K562 (cell line): Measurements from ENCODE around the gene MADD. TPM values are rescaled to one million over a fixed set of nuclear protein-coding genes. Genes with fewer than 3 reads are reported as not detected.

Experiments
- ATAC-seq: fragments of 200-7000 bp; cut with Tn5 transposase; 3 replicates; pipeline ENCODE4 v1.9.1; 2020; ENCODE audit warnings: moderate library complexity
- BruUV-seq: library from RNA; stranded (reverse); fragments of 400-500 nt; replicated peaks from 2 replicates; lab custom pipeline; 2021; lab: Mats Ljungman, UMichigan
- CTCF ChIA-PET: fragments of 300-600 bp; formaldehyde crosslinking; extraction: SDS; loops from one replicate; lab custom pipeline; 2021; ENCODE audit warnings: low intra/inter-chr PET ratio; lab: Yijun Ruan, JAX
- POLR2A ChIA-PET: fragments of 300-600, 350-650 bp; sonication (Branson Sonifier 250); formaldehyde crosslinking; extraction: SDS; loops from one replicate; lab custom pipeline; 2021; ENCODE audit warnings: antibody characterized with exemption, inconsistent platforms; lab: Yijun Ruan, JAX
- DNase-seq, 4 experiments: peaks; one replicate each; pipeline versions ENCODE4 v3.0.0 to v3.0.0-alpha.2; 2011 to 2018; ENCODE audit warnings: low spot score in 3 of 4, mixed read lengths in 3 of 4; ENCODE audit errors: extremely low read depth in 1 of 4
- FAIRE-seq: peaks from 2 replicates; lab custom pipeline; 2011; peaks lifted over from hg19 to GRCh38; lab: Jason Lieb, UNC
- H2AFZ ChIP-seq: 2 replicates; pipeline ENCODE4 v1.6.0; 2011; ENCODE audit warnings: low read depth, low read length, control low read depth, inconsistent platforms
- H3K27ac ChIP-seq: fragments of 200-600 bp; 3 replicates; pipeline ENCODE4 v1.8.0; 2011; ENCODE audit warnings: low read depth, mild to moderate bottlenecking, control low read depth, inconsistent platforms, low read length, moderate library complexity, mixed read lengths; ENCODE audit errors: extremely low read depth
- H3K27me3 ChIP-seq, 2 experiments: fragments of 300-600 bp in 1 of 2; 2 replicates in 1 of 2; 3 replicates in 1 of 2; pipeline versions ENCODE4 v1.6.0 to v1.8.0; 2011; ENCODE audit warnings: inconsistent platforms in 2 of 2, low read length in 2 of 2, mild to moderate bottlenecking in 1 of 2, mixed read lengths in 1 of 2, moderate library complexity in 1 of 2; ENCODE audit not compliant: control insufficient read depth in 2 of 2, insufficient read depth in 2 of 2
- H3K36me3 ChIP-seq: fragments of 300-600 bp; 3 replicates; pipeline ENCODE4 v1.8.0; 2011; ENCODE audit warnings: mild to moderate bottlenecking, low read length, inconsistent platforms; ENCODE audit not compliant: control insufficient read depth, insufficient read depth
- H3K4me1 ChIP-seq, 2 experiments: fragments of 200-600 bp in 1 of 2; replicated peaks in 1 of 2; 2 replicates in 1 of 2; 3 replicates in 1 of 2; pipeline versions ENCODE4 v1.5.1 to v1.8.0; 2011; ENCODE audit warnings: inconsistent platforms in 2 of 2, low read length in 2 of 2, mild to moderate bottlenecking in 1 of 2, mixed read lengths in 1 of 2, moderate library complexity in 1 of 2; ENCODE audit not compliant: control insufficient read depth in 2 of 2, insufficient read depth in 2 of 2
- H3K4me2 ChIP-seq: 2 replicates; pipeline ENCODE4 v1.6.1; 2011; ENCODE audit warnings: low read length, control low read depth, inconsistent platforms, mixed read lengths; ENCODE audit not compliant: insufficient read depth
- H3K4me3 ChIP-seq: fragments of 200-600 bp; sonication (generic), shearing (Covaris generic); 2 replicates; pipeline ENCODE4 v1.5.1; 2016; ENCODE audit warnings: control low read depth, inconsistent platforms
- H3K79me2 ChIP-seq: fragments of 200-600 bp; 3 replicates; pipeline ENCODE4 v1.8.0; 2011; ENCODE audit warnings: low read length, inconsistent platforms; ENCODE audit not compliant: control insufficient read depth, insufficient read depth
- H3K9ac ChIP-seq, 2 experiments: 2 replicates each; pipeline versions ENCODE4 v1.6.0 to v1.6.1; 2011; ENCODE audit warnings: low read depth in 2 of 2, low read length in 2 of 2, control low read depth in 1 of 2, inconsistent platforms in 1 of 2, mild to moderate bottlenecking in 1 of 2, mixed read lengths in 1 of 2; ENCODE audit not compliant: insufficient read depth in 1 of 2
- H3K9me1 ChIP-seq: one replicate; pipeline ENCODE4 v1.6.0; 2011; ENCODE audit warnings: inconsistent platforms, mild to moderate bottlenecking, low read length, moderate library complexity; ENCODE audit not compliant: control insufficient read depth, insufficient read depth
- H3K9me3 ChIP-seq: replicated peaks from 2 replicates; pipeline ENCODE4 v1.5.1; 2011; ENCODE audit warnings: low read depth, low read length, inconsistent platforms; ENCODE audit not compliant: control insufficient read depth, insufficient read depth
- H4K20me1 ChIP-seq: replicated peaks from 2 replicates; pipeline ENCODE4 v1.6.1; 2011; ENCODE audit warnings: low read length, inconsistent platforms, mixed read lengths; ENCODE audit not compliant: control insufficient read depth, insufficient read depth
- CUX1 ChIP-seq: fragments of 200-800 bp; sonication (Bioruptor generic); IDR thresholded peaks from 2 replicates; pipeline ENCODE4 v1.6.1; 2016; ENCODE audit warnings: missing genetic modification characterization, missing compliant biosample characterization
- GATA2 ChIP-seq: sonication (generic); formaldehyde crosslinking; IDR thresholded peaks from 2 replicates; pipeline ENCODE4 v1.4.0; 2020; ENCODE audit warnings: mild to moderate bottlenecking, missing genetic modification reagents
- HBP1 ChIP-seq: fragments of 450-650 bp; formaldehyde crosslinking; IDR thresholded peaks from 2 replicates; pipeline ENCODE4 v1.4.0; 2022; ENCODE audit warnings: missing genetic modification characterization
- HDAC3 ChIP-seq: fragments of 450-650 bp; IDR thresholded peaks from 2 replicates; pipeline ENCODE4 v1.6.1; 2018; ENCODE audit warnings: borderline replicate concordance, mild to moderate bottlenecking, moderate library complexity; ENCODE audit not compliant: partially characterized antibody
- PML ChIP-seq: IDR thresholded peaks from 2 replicates; pipeline ENCODE4 v1.6.1; 2012; ENCODE audit warnings: low read length, inconsistent platforms
- PTTG1 ChIP-seq: fragments of 450-650 bp; IDR thresholded peaks from 2 replicates; pipeline ENCODE4 v1.6.1; 2016; ENCODE audit warnings: low read depth, mild to moderate bottlenecking, missing genetic modification characterization, missing compliant biosample characterization
- SRSF7 ChIP-seq: fragments of 200-400 bp; formaldehyde crosslinking; optimal IDR thresholded peaks from 2 replicates; pipeline ENCODE3; 2017; ENCODE audit warnings: mild to moderate bottlenecking, low read depth, low read length
- ZBTB17 ChIP-seq: fragments of 450-650 bp; formaldehyde crosslinking; IDR thresholded peaks from 2 replicates; pipeline ENCODE4 v1.4.0; 2020; ENCODE audit warnings: mild to moderate bottlenecking
- ZC3H8 ChIP-seq: fragments of 450-650 bp; IDR thresholded peaks from 2 replicates; pipeline ENCODE4 v1.6.1; 2017
- ZNF263 ChIP-seq: sonication (generic); formaldehyde crosslinking; IDR thresholded peaks from 2 replicates; pipeline ENCODE4 v1.8.0; 2022; ENCODE audit warnings: mild to moderate bottlenecking, missing genetic modification reagents, borderline replicate concordance
- WGBS: fragments of 100-300 bp; shearing (Covaris generic); methylation state at CpG from one replicate; pipeline ENCODE4 v1.1.6; 2016; ENCODE audit warnings: low coverage, mixed read lengths; ENCODE audit not compliant: insufficient coverage; ENCODE audit errors: missing lambda C conversion rate; 5-methylcytosine and 5-hydroxymethylcytosine counted together
- in situ Hi-C: fragments of 300-500 bp; cut with MboI; formaldehyde crosslinking; loops from 4 replicates; pipeline ENCODE4 v1.15.0; 2018; ENCODE audit warnings: inconsistent platforms, mixed read lengths
- intact Hi-C: fragments of 100-400 bp; cut with micrococcal nuclease; formaldehyde crosslinking; loops from 2 replicates; pipeline ENCODE4 v1.14.2; 2022
- polyA plus RNA-seq, 8 experiments: library from polyadenylated mRNA; depleted of rRNA in 4 of 8; stranded (reverse) in 5 of 8; unstranded in 3 of 8; fragments of >200 nt; fragmentation: Nextera tagmentation in 2 of 8; fragmentation: Illumina TruSeq in 1 of 8; extraction: Ambion mirVana in 2 of 8; extraction: Trizol in 1 of 8; gene quantifications; 2 replicates each; pipeline versions ENCODE4 v1.2.1 to v1.2.3, GENCODE V29; 2011 to 2014; ENCODE audit warnings: inconsistent platforms in 1 of 8, missing spikeins in 1 of 8
- total RNA-seq, 7 experiments: library from RNA; depleted of rRNA in 6 of 7; stranded (reverse); fragments of >200 nt in 6 of 7; fragmentation: Illumina TruSeq in 2 of 7; extraction: Trizol in 2 of 7; gene quantifications; 2 replicates each; pipeline versions ENCODE4 v1.2.1 to v1.2.3, GENCODE V29; 2011 to 2021; ENCODE audit warnings: low replicate concordance in 1 of 7
- TF ChIP-seq, protein P1 (sequence below), 2 experiments: fragments of 450-650 bp in 1 of 2; IDR thresholded peaks; 2 replicates each; pipeline ENCODE4 v1.6.1; 2011 to 2017; ENCODE audit warnings: low read depth in 2 of 2, antibody characterized with exemption in 1 of 2, borderline replicate concordance in 1 of 2, low read length in 1 of 2, mild to moderate bottlenecking in 1 of 2, mixed read lengths in 1 of 2; ENCODE audit not compliant: control insufficient read depth in 1 of 2

MADD gene
- total and polyA plus RNA-seq, 9 of the 15 experiments (the other 6 are each of a cell fraction or from before 2014, with no cell fraction given), result 0.68 to 57.6 (median 33.6) TPM

- H3K27me3 ChIP-seq, result no peaks in the 10 kb centered on the region
- H3K27ac ChIP-seq, result peak overlapping the region; percentile 91; the same call in 2 of the 3 replicates
- peak overlapping the region; percentile 90 for H3K4me2 ChIP-seq
- TF ChIP-seq SRSF7 (no peak), PTTG1 (no peak), ZC3H8 (no peak), GATA2 (CRISPR knock-in tag) (0 out of 2 replicates have a peak, but pooled peaks have one; percentile 24), ZNF263 (CRISPR knock-in tag) (no peak), CUX1 (CRISPR knock-in tag) (no peak), PML (0 out of 2 replicates have a peak, but pooled peaks have one; percentile 10), ZBTB17 (CRISPR knock-in tag) (no peak), HBP1 (CRISPR knock-in tag) (no peak), HDAC3 (no peak)
- TF ChIP-seq, protein P1, sequence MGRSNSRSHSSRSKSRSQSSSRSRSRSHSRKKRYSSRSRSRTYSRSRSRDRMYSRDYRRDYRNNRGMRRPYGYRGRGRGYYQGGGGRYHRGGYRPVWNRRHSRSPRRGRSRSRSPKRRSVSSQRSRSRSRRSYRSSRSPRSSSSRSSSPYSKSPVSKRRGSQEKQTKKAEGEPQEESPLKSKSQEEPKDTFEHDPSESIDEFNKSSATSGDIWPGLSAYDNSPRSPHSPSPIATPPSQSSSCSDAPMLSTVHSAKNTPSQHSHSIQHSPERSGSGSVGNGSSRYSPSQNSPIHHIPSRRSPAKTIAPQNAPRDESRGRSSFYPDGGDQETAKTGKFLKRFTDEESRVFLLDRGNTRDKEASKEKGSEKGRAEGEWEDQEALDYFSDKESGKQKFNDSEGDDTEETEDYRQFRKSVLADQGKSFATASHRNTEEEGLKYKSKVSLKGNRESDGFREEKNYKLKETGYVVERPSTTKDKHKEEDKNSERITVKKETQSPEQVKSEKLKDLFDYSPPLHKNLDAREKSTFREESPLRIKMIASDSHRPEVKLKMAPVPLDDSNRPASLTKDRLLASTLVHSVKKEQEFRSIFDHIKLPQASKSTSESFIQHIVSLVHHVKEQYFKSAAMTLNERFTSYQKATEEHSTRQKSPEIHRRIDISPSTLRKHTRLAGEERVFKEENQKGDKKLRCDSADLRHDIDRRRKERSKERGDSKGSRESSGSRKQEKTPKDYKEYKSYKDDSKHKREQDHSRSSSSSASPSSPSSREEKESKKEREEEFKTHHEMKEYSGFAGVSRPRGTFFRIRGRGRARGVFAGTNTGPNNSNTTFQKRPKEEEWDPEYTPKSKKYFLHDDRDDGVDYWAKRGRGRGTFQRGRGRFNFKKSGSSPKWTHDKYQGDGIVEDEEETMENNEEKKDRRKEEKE (IDR thresholded peaks at IDR 0.05; ENCODE audit: borderline replicate concordance in 1 of 2, control insufficient read depth in 1 of 2, low read depth in 2 of 2, low read length in 1 of 2), result 0 out of 4 replicates have a peak, but pooled peaks of 1 of the 2 experiments have one; percentile 40
- peak overlapping the region; percentile 42 to 49; a peak in 3 of 4 replicates for H3K9ac ChIP-seq
- ChIA-PET POLR2A (interaction anchor here (0.7 to 2.3 kb wide), 5 partner anchors 11 to 553 kb away, joined by 3 to 11 read pairs (median 5); partner anchors contain the start of gene ACP2), CTCF (no interaction called here)
- no peak overlapping the region for H2AFZ ChIP-seq
- DNase-seq, result peak in 1 of 4 experiments; percentile 47
- WGBS, result 3% methylated on average over 4 of the region's 4 CpGs
- in situ Hi-C loops (no loop called here), intact Hi-C loops (no loop called here)
- peaks cover 35% of the 10 kb centered on the region for H3K36me3 ChIP-seq
- no peak for ATAC-seq
- TSS peak; percentile 52 for BruUV-seq
- no peaks in the 10 kb centered on the region for H3K9me3 ChIP-seq
- peaks cover 26% of the 10 kb centered on the region for H4K20me1 ChIP-seq
- H3K4me1 ChIP-seq, result peaks cover 38 to 50% of the 10 kb centered on the region in 2 experiments
- no peak for FAIRE-seq
- peaks cover 16% of the 10 kb centered on the region for H3K9me1 ChIP-seq
- peaks cover 56% of the 10 kb centered on the region for H3K79me2 ChIP-seq
- H3K4me3 ChIP-seq, result peak overlapping the region; percentile 85
These were observed 1.4 kb downstream of the MADD start for GRCh38 chr11:47271328-47271727.
